ENCODE data around the gene FOSB.

Gene FOSB

GRCh38 chr19:45498411-45499195 lies 30.8 kb downstream of the FOSB start, which contains the start of gene PPM1N:
Gene PPM1N, plus strand, starts transcription at chr19:45498443. Its CDS starts 30 bp downstream, at chr19:45498473.
- DNase-seq (ENCODE audit: low spot score) = peak; percentile 78
- peak; percentile 48 for TF ChIP-seq CTCF (IDR thresholded peaks at IDR 0.05; ENCODE audit: extremely low read depth, insufficient read depth, missing control alignments)
- in situ Hi-C loops (cut with MboI; ENCODE audit: low pct_unique_long_range_greater_than_20kb, low sequenced_read_pairs, unreplicated experiment) = no loop called here

GRCh38 chr19:45499196-45500180 lies 31.7 kb downstream of the FOSB start:
- in situ Hi-C loops (cut with MboI; ENCODE audit: low pct_unique_long_range_greater_than_20kb, low sequenced_read_pairs, unreplicated experiment) = no loop called here
- peak; percentile 72 for DNase-seq (ENCODE audit: low spot score)
- TF ChIP-seq CTCF (IDR thresholded peaks at IDR 0.05; ENCODE audit: extremely low read depth, insufficient read depth, missing control alignments) = no peak

- in situ Hi-C loops (cut with MboI; ENCODE audit: low pct_unique_long_range_greater_than_20kb, low sequenced_read_pairs, unreplicated experiment) = no loop called here
- no peak for TF ChIP-seq CTCF (IDR thresholded peaks at IDR 0.05; ENCODE audit: extremely low read depth, insufficient read depth, missing control alignments)
- no peak for DNase-seq (ENCODE audit: low spot score)
These were observed 33.3 kb downstream of the FOSB start for GRCh38 chr19:45500918-45501729.

- TF ChIP-seq CTCF (IDR thresholded peaks at IDR 0.05; ENCODE audit: extremely low read depth, insufficient read depth, missing control alignments) = no peak
- in situ Hi-C loops (cut with MboI; ENCODE audit: low pct_unique_long_range_greater_than_20kb, low sequenced_read_pairs, unreplicated experiment) = no loop called here
- DNase-seq (ENCODE audit: low spot score) = no peak
These were observed 33.9 kb downstream of the FOSB start for GRCh38 chr19:45501730-45502014.

GRCh38 chr19:45502111-45502510 lies 34.3 kb downstream of the FOSB start:
- no peak for TF ChIP-seq CTCF (IDR thresholded peaks at IDR 0.05; ENCODE audit: extremely low read depth, insufficient read depth, missing control alignments)
- in situ Hi-C loops (cut with MboI; ENCODE audit: low pct_unique_long_range_greater_than_20kb, low sequenced_read_pairs, unreplicated experiment) = no loop called here

GRCh38 chr19:45503909-45504308 lies 36.1 kb downstream of the FOSB start:
- no peak for TF ChIP-seq CTCF (IDR thresholded peaks at IDR 0.05; ENCODE audit: extremely low read depth, insufficient read depth, missing control alignments)
- in situ Hi-C loops (cut with MboI; ENCODE audit: low pct_unique_long_range_greater_than_20kb, low sequenced_read_pairs, unreplicated experiment) = no loop called here
- DNase-seq (ENCODE audit: low spot score) = no peak

More at GRCh38 chr19:45502111-45502510, 34.3 kb downstream of the FOSB start:
- DNase-seq (ENCODE audit: low spot score) = no peak
